Osteoblast (primary cell): ENCODE data around the gene PLD6. TPM values are rescaled to one million over a fixed set of nuclear protein-coding genes. Genes with fewer than 3 reads are reported as not detected.
"Not testable (repeated sequence)": the region's sequence is repeated elsewhere in the genome, so short reads cannot be mapped to it uniquely, and the experiment has no call there.

ENCODE experiments used
- DNase-seq: peaks from one replicate; pipeline ENCODE4 v3.0.0; 2011; ENCODE audit warnings: low spot score, mixed read lengths; ENCODE audit not compliant: insufficient read length; ENCODE audit errors: missing footprints
- H2AFZ ChIP-seq: 2 replicates; pipeline ENCODE4 v1.6.0; 2011; ENCODE audit warnings: mild to moderate bottlenecking, low read length
- H3K27ac ChIP-seq: 2 replicates; pipeline ENCODE4 v1.5.1; 2011; ENCODE audit warnings: mild to moderate bottlenecking, low read depth, low read length, moderate library complexity
- H3K27me3 ChIP-seq: 2 replicates; pipeline ENCODE4 v1.6.0; 2012; ENCODE audit warnings: mild to moderate bottlenecking, control low read depth, inconsistent platforms, low read length, moderate library complexity; ENCODE audit not compliant: insufficient read depth
- H3K36me3 ChIP-seq: 2 replicates; pipeline ENCODE4 v1.5.1; 2011; ENCODE audit warnings: mild to moderate bottlenecking, low read length, control low read depth, moderate library complexity; ENCODE audit not compliant: insufficient read depth
- H3K4me1 ChIP-seq: 2 replicates; pipeline ENCODE4 v1.5.1; 2011; ENCODE audit warnings: mild to moderate bottlenecking, low read length, control low read depth, moderate library complexity; ENCODE audit not compliant: insufficient read depth
- H3K4me2 ChIP-seq: 2 replicates; pipeline ENCODE4 v1.6.0; 2011; ENCODE audit warnings: mild to moderate bottlenecking, low read length; ENCODE audit not compliant: insufficient read depth
- H3K4me3 ChIP-seq: fragments of 200-600 bp; sonication (generic); 3 replicates; pipeline ENCODE4 v1.5.1; 2012; ENCODE audit warnings: mild to moderate bottlenecking, low read length, inconsistent platforms; ENCODE audit not compliant: insufficient read depth
- H3K79me2 ChIP-seq: 2 replicates; pipeline ENCODE4 v1.6.0; 2012; ENCODE audit warnings: mild to moderate bottlenecking, low read length, control low read depth, inconsistent platforms; ENCODE audit not compliant: insufficient read depth
- H3K9me3 ChIP-seq: 2 replicates; pipeline ENCODE4 v1.5.1; 2011; ENCODE audit warnings: low read depth, low read length, control low read depth
- H4K20me1 ChIP-seq: 2 replicates; pipeline ENCODE4 v1.6.0; 2012; ENCODE audit warnings: mild to moderate bottlenecking, low read length, control low read depth; ENCODE audit not compliant: insufficient read depth
- total RNA-seq: library from RNA; depleted of rRNA; stranded (reverse); fragments of >200 nt; gene quantifications from 2 replicates; pipeline ENCODE4 v1.2.3, GENCODE V29; 2012
- TF ChIP-seq, protein P1 (sequence below): IDR thresholded peaks from 2 replicates; pipeline ENCODE4 v1.5.1; 2011; ENCODE audit warnings: mild to moderate bottlenecking, low read depth, low read length, moderate library complexity; ENCODE audit errors: extremely low read depth

PLD6 gene
- total RNA-seq, 1 donor = 1.4 TPM

DNA sequence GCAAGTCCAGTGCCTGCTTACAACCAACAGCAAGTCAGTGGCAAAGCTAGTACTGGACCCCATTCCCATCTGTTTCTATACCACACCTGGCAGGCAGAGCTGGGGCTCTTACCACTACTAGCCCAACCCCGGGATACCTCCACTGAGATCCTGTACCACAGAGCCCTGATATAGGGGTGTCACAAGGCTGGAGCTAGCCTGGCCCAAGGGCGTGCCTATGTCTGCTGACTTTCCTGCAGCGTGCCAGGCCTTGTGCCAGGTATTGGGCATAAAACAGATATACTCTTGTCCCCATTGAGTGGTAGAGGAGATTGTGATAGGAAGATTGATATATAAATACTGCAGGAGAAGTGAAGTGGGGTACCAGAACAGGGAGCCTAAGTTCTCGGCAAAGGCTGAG, 44.4 kb downstream of the PLD6 start:
- peak; percentile 38 for DNase-seq
- H3K27me3 ChIP-seq = no peaks in the 10 kb centered on the region
- peaks cover 92% of the 10 kb centered on the region for H3K36me3 ChIP-seq
- peaks cover 35% of the 10 kb centered on the region for H3K79me2 ChIP-seq
- peaks cover 8% of the 10 kb centered on the region for H3K4me1 ChIP-seq
- H4K20me1 ChIP-seq = peaks cover 41% of the 10 kb centered on the region
- H3K4me3 ChIP-seq = no peak overlapping the region
- H3K27ac ChIP-seq = no peak overlapping the region
- no peak overlapping the region for H2AFZ ChIP-seq
- TF ChIP-seq, protein P1, sequence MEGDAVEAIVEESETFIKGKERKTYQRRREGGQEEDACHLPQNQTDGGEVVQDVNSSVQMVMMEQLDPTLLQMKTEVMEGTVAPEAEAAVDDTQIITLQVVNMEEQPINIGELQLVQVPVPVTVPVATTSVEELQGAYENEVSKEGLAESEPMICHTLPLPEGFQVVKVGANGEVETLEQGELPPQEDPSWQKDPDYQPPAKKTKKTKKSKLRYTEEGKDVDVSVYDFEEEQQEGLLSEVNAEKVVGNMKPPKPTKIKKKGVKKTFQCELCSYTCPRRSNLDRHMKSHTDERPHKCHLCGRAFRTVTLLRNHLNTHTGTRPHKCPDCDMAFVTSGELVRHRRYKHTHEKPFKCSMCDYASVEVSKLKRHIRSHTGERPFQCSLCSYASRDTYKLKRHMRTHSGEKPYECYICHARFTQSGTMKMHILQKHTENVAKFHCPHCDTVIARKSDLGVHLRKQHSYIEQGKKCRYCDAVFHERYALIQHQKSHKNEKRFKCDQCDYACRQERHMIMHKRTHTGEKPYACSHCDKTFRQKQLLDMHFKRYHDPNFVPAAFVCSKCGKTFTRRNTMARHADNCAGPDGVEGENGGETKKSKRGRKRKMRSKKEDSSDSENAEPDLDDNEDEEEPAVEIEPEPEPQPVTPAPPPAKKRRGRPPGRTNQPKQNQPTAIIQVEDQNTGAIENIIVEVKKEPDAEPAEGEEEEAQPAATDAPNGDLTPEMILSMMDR = no peak
- no peaks in the 10 kb centered on the region for H3K9me3 ChIP-seq
- H3K4me2 ChIP-seq = no peak overlapping the region

DNA sequence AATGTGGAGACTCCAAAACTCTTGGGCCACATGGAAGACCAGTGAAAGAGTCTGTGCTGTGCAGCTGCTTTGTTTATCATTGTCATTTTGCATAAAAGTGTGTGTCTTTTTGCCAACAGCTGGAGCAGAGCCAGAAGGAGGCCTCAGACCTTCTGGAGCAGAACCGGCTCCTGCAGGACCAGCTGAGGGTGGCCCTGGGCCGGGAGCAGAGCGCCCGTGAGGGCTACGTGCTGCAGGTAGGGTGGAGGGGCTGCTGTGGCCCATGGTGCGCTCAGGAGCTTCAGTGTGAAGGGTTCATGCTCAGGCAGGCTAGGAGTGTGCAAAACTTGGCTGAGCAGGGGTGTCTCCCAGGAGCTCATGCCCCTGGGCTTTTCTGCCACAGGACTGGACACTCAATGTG, 45.0 kb downstream of the PLD6 start:
- Histone ChIP-seq H3K36me3 (peaks cover 88% of the 10 kb centered on the region), H3K4me2 (no peak overlapping the region), H3K27me3 (no peaks in the 10 kb centered on the region), H3K4me3 (no peak overlapping the region), H3K27ac (no peak overlapping the region), H3K4me1 (peaks cover 15% of the 10 kb centered on the region), H3K9me3 (no peaks in the 10 kb centered on the region), H2AFZ (no peak overlapping the region), H3K79me2 (peaks cover 35% of the 10 kb centered on the region), H4K20me1 (peaks cover 40% of the 10 kb centered on the region)
- no peak for DNase-seq
- TF ChIP-seq, protein P1 = no peak

DNA sequence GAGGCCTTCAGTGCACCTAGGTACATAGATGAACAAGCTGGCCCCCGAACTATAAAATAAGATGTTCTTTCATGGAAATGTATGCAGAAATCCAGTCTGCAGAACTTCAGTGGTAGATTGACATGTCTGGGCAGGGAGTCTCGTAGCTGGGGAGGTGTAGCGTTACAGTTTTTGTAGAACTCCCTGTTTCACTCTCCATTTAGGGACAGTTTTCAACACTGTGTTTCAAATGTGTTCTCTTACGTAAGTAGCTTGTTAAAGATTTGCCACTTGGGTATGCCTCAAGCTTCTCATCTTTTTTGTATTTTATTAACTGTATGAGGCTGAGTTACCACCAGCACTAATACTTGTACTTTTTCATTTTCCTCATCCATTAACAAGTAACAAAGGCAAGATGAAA, 46.6 kb downstream of the PLD6 start:
- Histone ChIP-seq H4K20me1 (peaks cover 35% of the 10 kb centered on the region), H3K36me3 (peaks cover 86% of the 10 kb centered on the region)

DNA sequence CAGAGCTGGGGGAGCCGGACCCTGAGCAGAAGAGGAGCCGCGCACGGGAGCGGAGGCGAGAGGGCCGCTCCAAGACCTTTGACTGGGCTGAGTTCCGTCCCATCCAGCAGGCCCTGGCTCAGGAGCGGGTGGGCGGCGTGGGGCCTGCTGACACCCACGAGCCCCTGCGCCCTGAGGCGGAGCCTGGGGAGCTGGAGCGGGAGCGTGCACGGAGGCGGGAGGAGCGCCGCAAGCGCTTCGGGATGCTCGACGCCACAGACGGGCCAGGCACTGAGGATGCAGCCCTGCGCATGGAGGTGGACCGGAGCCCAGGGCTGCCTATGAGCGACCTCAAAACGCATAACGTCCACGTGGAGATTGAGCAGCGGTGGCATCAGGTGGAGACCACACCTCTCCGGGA, 47.6 kb downstream of the PLD6 start:
- Histone ChIP-seq H3K79me2 (peaks cover 33% of the 10 kb centered on the region), H4K20me1 (peaks cover 31% of the 10 kb centered on the region), H3K36me3 (peaks cover 86% of the 10 kb centered on the region), H3K4me1 (peaks cover 26% of the 10 kb centered on the region)
- H3K4me3 ChIP-seq, H3K4me2 ChIP-seq, H3K27me3 ChIP-seq, DNase-seq, H2AFZ ChIP-seq, H3K27ac ChIP-seq, H3K9me3 ChIP-seq: not testable (repeated sequence)

More for the DNA sequence above, 46.6 kb downstream of the PLD6 start:
- Histone ChIP-seq H2AFZ (no peak overlapping the region), H3K4me1 (peaks cover 26% of the 10 kb centered on the region), H3K79me2 (peaks cover 34% of the 10 kb centered on the region), H3K4me3 (no peak overlapping the region), H3K9me3 (no peaks in the 10 kb centered on the region), H3K27ac (no peak overlapping the region), H3K27me3 (no peaks in the 10 kb centered on the region), H3K4me2 (no peak overlapping the region)
- TF ChIP-seq, protein P1 = no peak
- DNase-seq = peak; percentile 61
